Neural progenitor cell (in vitro differentiated cells): ENCODE measurements around the gene MDH2.
"Not testable (repeated sequence)": the region's sequence is repeated elsewhere in the genome, so short reads cannot be mapped to it uniquely, and the experiment has no call there.

ENCODE experiments used
- EZH2 ChIP-seq: fragments of 200-600 bp; sonication (generic); IDR thresholded peaks from 2 replicates; pipeline ENCODE4 v1.6.1; 2017; ENCODE audit warnings: antibody characterized with exemption, mild to moderate bottlenecking, moderate library complexity
- TF ChIP-seq, protein P1 (sequence below): fragments of 200-600 bp; sonication (generic); IDR thresholded peaks from 2 replicates; pipeline ENCODE4 v1.5.1; 2017; ENCODE audit warnings: antibody characterized with exemption, mild to moderate bottlenecking

DNA sequence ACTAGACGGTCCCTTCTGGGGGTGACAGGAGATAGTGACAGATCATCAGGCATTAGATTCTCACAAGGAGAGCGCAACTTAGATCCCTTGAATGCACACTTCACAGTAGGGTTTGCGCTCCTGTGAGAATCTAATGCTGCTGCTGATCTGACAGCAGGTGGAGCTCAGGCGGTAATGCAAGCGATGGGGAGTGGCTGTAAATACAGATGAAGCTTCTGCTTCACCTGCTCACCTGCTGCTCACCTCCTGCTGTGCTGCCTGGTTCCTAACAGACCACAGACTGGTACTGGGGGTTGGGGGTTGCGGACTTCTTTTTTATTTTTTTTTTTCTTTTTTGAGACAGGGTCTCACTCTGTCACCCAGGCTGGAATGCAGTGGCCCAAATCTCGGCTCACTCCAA, 18.2 kb upstream of the MDH2 start:
- TF ChIP-seq, protein P1, sequence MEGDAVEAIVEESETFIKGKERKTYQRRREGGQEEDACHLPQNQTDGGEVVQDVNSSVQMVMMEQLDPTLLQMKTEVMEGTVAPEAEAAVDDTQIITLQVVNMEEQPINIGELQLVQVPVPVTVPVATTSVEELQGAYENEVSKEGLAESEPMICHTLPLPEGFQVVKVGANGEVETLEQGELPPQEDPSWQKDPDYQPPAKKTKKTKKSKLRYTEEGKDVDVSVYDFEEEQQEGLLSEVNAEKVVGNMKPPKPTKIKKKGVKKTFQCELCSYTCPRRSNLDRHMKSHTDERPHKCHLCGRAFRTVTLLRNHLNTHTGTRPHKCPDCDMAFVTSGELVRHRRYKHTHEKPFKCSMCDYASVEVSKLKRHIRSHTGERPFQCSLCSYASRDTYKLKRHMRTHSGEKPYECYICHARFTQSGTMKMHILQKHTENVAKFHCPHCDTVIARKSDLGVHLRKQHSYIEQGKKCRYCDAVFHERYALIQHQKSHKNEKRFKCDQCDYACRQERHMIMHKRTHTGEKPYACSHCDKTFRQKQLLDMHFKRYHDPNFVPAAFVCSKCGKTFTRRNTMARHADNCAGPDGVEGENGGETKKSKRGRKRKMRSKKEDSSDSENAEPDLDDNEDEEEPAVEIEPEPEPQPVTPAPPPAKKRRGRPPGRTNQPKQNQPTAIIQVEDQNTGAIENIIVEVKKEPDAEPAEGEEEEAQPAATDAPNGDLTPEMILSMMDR = not testable (repeated sequence)
- TF ChIP-seq EZH2 = not testable (repeated sequence)
